K562 (cell line): Measurements from ENCODE around the gene ADAMTS10. TPM values are rescaled to one million over a fixed set of nuclear protein-coding genes. Genes with fewer than 3 reads are reported as not detected.

Experiments
- BCOR ChIP-seq: fragments of 450-650 bp; IDR thresholded peaks from 2 replicates; pipeline ENCODE4 v1.6.1; 2016
- EP300 ChIP-seq: IDR thresholded peaks from 2 replicates; pipeline ENCODE4 v1.6.1; 2012; ENCODE audit warnings: low read length, improper control_type of control experiment
- GABPB2 ChIP-seq: fragments of 250-450 bp; sonication (Bioruptor Pico); conservative IDR thresholded peaks from 2 replicates; pipeline ENCODE4 v1.5.1; 2021; ENCODE audit warnings: mild to moderate bottlenecking
- ILK ChIP-seq: fragments of 450-650 bp; IDR thresholded peaks from 2 replicates; pipeline ENCODE4 v1.6.1; 2016; ENCODE audit warnings: missing genetic modification characterization, low read depth, mild to moderate bottlenecking, missing compliant biosample characterization, moderate library complexity, borderline replicate concordance
- ZBTB7A ChIP-seq: IDR thresholded peaks from 2 replicates; pipeline ENCODE4 v1.6.1; 2011; ENCODE audit warnings: low read depth, mild to moderate bottlenecking, low read length, moderate library complexity, borderline replicate concordance; ENCODE audit not compliant: control insufficient read depth
- ZNF232 ChIP-seq: sonication (generic); formaldehyde crosslinking; IDR thresholded peaks from 2 replicates; pipeline ENCODE4 v1.8.0; 2022; ENCODE audit warnings: mild to moderate bottlenecking, missing genetic modification reagents
- ZNF354B ChIP-seq: fragments of 250-450 bp; sonication (Bioruptor Pico); IDR thresholded peaks from 2 replicates; pipeline ENCODE4 v1.4.0; 2020
- polyA plus RNA-seq, 8 experiments: library from polyadenylated mRNA; depleted of rRNA in 4 of 8; stranded (reverse) in 5 of 8; unstranded in 3 of 8; fragments of >200 nt; fragmentation: Nextera tagmentation in 2 of 8; fragmentation: Illumina TruSeq in 1 of 8; extraction: Ambion mirVana in 2 of 8; extraction: Trizol in 1 of 8; gene quantifications; 2 replicates each; pipeline versions ENCODE4 v1.2.1 to v1.2.3, GENCODE V29; 2011 to 2014; ENCODE audit warnings: inconsistent platforms in 1 of 8, missing spikeins in 1 of 8
- total RNA-seq, 7 experiments: library from RNA; depleted of rRNA in 6 of 7; stranded (reverse); fragments of >200 nt in 6 of 7; fragmentation: Illumina TruSeq in 2 of 7; extraction: Trizol in 2 of 7; gene quantifications; 2 replicates each; pipeline versions ENCODE4 v1.2.1 to v1.2.3, GENCODE V29; 2011 to 2021; ENCODE audit warnings: low replicate concordance in 1 of 7
- TF ChIP-seq, protein P1 (sequence below), 2 experiments: fragments of 450-650 bp in 1 of 2; sonication (generic) in 1 of 2; formaldehyde crosslinking in 1 of 2; IDR thresholded peaks; 2 replicates each; pipeline versions ENCODE4 v1.7.1 to v1.9.0; 2016 to 2022; ENCODE audit warnings: inconsistent platforms in 1 of 2, mild to moderate bottlenecking in 1 of 2, missing genetic modification reagents in 1 of 2

The ADAMTS10 gene
- total and polyA plus RNA-seq, 9 of the 15 experiments (the other 6 are each of a cell fraction or from before 2014, with no cell fraction given): 0.33 to 1.8 (median 0.57) TPM; not detected in 4

DNA sequence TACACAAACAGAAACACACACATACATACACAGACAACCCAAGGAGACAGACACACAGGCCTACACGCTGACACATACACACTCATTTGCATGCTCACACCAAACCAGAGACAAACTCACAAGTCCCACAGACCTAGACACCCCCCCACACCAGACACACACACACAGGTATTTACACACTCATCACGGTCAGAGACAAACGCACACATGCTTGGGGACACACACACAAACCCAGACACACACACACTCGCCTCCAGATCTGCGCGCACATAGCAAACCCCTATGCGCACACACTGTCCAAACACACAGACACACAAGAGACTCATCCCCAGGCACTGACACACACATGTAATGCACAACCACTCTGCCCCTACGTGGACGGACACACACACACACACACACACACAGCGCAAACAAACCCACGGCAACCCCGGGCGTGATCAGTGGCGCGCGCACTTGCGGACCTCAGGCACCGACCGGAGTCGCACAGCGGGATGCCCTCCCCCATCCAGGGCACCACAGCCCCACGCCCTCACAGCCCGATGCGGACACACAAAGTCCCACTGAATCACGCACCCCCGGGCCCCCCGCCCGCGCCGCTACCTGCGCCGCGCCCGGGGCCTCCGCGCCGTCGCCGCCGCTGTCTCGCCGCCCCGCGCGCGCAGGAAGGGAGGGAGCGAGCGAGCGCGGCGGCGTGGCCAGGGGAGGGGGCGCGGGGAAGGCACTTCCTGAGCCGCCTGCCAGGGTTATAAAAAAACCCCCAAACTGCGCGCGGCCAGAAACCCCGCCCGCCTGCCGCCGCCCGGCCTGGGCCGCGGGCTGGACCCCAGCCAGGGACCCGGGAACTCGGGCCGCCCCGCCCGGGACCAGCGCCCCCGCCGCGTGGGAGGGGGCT is at the start of gene ADAMTS10 (continued):
- TF ChIP-seq, protein P1, sequence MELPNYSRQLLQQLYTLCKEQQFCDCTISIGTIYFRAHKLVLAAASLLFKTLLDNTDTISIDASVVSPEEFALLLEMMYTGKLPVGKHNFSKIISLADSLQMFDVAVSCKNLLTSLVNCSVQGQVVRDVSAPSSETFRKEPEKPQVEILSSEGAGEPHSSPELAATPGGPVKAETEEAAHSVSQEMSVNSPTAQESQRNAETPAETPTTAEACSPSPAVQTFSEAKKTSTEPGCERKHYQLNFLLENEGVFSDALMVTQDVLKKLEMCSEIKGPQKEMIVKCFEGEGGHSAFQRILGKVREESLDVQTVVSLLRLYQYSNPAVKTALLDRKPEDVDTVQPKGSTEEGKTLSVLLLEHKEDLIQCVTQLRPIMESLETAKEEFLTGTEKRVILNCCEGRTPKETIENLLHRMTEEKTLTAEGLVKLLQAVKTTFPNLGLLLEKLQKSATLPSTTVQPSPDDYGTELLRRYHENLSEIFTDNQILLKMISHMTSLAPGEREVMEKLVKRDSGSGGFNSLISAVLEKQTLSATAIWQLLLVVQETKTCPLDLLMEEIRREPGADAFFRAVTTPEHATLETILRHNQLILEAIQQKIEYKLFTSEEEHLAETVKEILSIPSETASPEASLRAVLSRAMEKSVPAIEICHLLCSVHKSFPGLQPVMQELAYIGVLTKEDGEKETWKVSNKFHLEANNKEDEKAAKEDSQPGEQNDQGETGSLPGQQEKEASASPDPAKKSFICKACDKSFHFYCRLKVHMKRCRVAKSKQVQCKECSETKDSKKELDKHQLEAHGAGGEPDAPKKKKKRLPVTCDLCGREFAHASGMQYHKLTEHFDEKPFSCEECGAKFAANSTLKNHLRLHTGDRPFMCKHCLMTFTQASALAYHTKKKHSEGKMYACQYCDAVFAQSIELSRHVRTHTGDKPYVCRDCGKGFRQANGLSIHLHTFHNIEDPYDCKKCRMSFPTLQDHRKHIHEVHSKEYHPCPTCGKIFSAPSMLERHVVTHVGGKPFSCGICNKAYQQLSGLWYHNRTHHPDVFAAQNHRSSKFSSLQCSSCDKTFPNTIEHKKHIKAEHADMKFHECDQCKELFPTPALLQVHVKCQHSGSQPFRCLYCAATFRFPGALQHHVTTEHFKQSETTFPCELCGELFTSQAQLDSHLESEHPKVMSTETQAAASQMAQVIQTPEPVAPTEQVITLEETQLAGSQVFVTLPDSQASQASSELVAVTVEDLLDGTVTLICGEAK (IDR thresholded peaks at IDR 0.05): peak; percentile 67
- TF ChIP-seq, protein P1 (CRISPR knock-in tag; IDR thresholded peaks at IDR 0.05): no peak
- TF ChIP-seq ZNF354B (no peak), ZBTB7A (peak; percentile 70; the same call in 1 of the 2 replicates), EP300 (no peak), BCOR (0 out of 2 replicates have a peak, but pooled peaks have one; percentile 17), GABPB2 (no peak), ZNF232 (CRISPR knock-in tag) (0 out of 2 replicates have a peak, but pooled peaks have one; percentile 20), ILK (tag) (no peak)
- TF ChIP-seq, all 486 proteins: peak for 23
